Astrocyte (in vitro differentiated cells and primary cell): ENCODE measurements around the gene LSM11.

Experiments
- CTCF ChIP-seq: IDR thresholded peaks from 2 replicates; pipeline ENCODE4 v1.5.1; 2011; ENCODE audit warnings: low read depth, mild to moderate bottlenecking, inconsistent platforms, low read length, moderate library complexity; ENCODE audit not compliant: insufficient read depth
- EZH2 ChIP-seq: IDR thresholded peaks from 2 replicates; pipeline ENCODE4 v1.6.1; 2012; ENCODE audit warnings: mild to moderate bottlenecking, low read length, inconsistent platforms; ENCODE audit not compliant: insufficient read depth

DNA sequence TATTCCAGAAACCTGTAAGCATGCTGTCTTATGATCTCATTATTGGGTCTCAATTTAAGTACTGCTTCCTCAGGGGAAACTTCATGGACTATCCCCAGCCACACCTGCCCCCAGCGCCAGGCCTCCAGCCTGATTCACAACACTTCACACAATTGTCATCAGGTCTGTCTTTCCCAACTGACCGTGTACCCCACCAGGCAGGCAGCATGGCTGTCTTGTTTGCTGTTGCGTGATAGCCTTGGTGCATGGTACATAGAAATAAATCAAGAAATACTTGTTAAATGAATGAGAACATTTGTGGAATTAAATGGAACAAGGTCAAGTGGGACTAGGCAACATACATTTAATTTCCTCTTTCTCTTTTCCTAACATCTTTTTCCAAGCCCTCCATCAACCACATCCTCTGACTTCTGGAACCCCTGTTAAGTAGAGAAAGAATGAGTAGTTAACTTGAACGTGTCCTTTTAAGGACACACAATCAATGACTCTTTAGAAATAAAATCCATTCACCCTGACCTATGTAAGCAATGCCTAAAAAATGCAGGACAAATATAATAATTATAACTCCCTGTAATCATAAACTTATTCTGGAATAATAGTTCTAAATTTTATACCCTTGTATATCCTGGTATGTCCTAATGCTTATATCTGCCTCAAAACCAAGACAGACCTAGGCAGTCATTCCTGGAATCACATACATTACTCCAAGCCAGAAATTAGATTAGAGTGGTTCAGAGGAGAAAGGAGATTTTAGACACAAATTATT lies 29.5 kb upstream of the LSM11 start:
- TF ChIP-seq CTCF (no peak), EZH2 (no peak)
